Mesenchymal stem cell (in vitro differentiated cells and primary cell): ENCODE measurements around the gene CABYR.

ENCODE experiments used
- DNase-seq: peaks from one replicate; pipeline ENCODE4 v3.0.0-alpha.2; 2013
- H2AFZ ChIP-seq: one replicate; pipeline ENCODE4 v1.6.1; 2013; ENCODE audit warnings: low read depth, mild to moderate bottlenecking, control low read depth, inconsistent platforms, low read length, moderate library complexity
- H2AK5ac ChIP-seq: 2 replicates; pipeline ENCODE4 v1.6.1; 2013; ENCODE audit warnings: low read length, moderate library complexity, mild to moderate bottlenecking, inconsistent platforms; ENCODE audit not compliant: severe bottlenecking
- H2BK120ac ChIP-seq: one replicate; pipeline ENCODE4 v1.6.1; 2013; ENCODE audit warnings: low read depth, mild to moderate bottlenecking, inconsistent platforms, low read length, moderate library complexity
- H2BK12ac ChIP-seq, 2 experiments: one replicate each; pipeline ENCODE4 v1.6.1; 2013; ENCODE audit warnings: inconsistent platforms in 2 of 2, low read length in 2 of 2, mild to moderate bottlenecking in 2 of 2, moderate library complexity in 2 of 2, control low read depth in 1 of 2
- H2BK15ac ChIP-seq: one replicate; pipeline ENCODE4 v1.6.1; 2013; ENCODE audit warnings: mild to moderate bottlenecking, low read depth, inconsistent platforms; ENCODE audit not compliant: poor library complexity, severe bottlenecking
- H2BK5ac ChIP-seq: 2 replicates; pipeline ENCODE4 v1.6.1; 2013; ENCODE audit warnings: low read depth, mild to moderate bottlenecking, low read length, control low read depth, inconsistent platforms; ENCODE audit not compliant: poor library complexity, severe bottlenecking
- H3K14ac ChIP-seq, 2 experiments: one replicate each; pipeline ENCODE4 v1.6.1; 2013; ENCODE audit warnings: inconsistent platforms in 2 of 2, low read length in 2 of 2, control low read depth in 1 of 2, mild to moderate bottlenecking in 1 of 2, moderate library complexity in 1 of 2
- H3K18ac ChIP-seq, 2 experiments: one replicate each; pipeline ENCODE4 v1.6.1; 2013; ENCODE audit warnings: inconsistent platforms in 2 of 2, low read length in 2 of 2, control low read depth in 1 of 2, low read depth in 1 of 2, mild to moderate bottlenecking in 1 of 2
- H3K23ac ChIP-seq, 2 experiments: one replicate each; pipeline ENCODE4 v1.6.1; 2013; ENCODE audit warnings: inconsistent platforms in 2 of 2, low read length in 2 of 2, mild to moderate bottlenecking in 2 of 2, moderate library complexity in 2 of 2, control low read depth in 1 of 2
- H3K27ac ChIP-seq: 2 replicates; pipeline ENCODE4 v1.5.1; 2013; ENCODE audit warnings: mild to moderate bottlenecking, moderate library complexity, low read length, control low read depth, inconsistent platforms; ENCODE audit not compliant: poor library complexity, severe bottlenecking
- H3K27me3 ChIP-seq, 2 experiments: 2 replicates each; pipeline versions ENCODE4 v1.6.1 to v1.7.0; 2013; ENCODE audit warnings: low read length in 2 of 2, mild to moderate bottlenecking in 2 of 2, moderate library complexity in 2 of 2, control low read depth in 1 of 2, inconsistent platforms in 1 of 2; ENCODE audit not compliant: control insufficient read depth in 1 of 2, insufficient read depth in 1 of 2
- H3K36me3 ChIP-seq, 2 experiments: 2 replicates each; pipeline versions ENCODE4 v1.6.1 to v1.7.0; 2013; ENCODE audit warnings: low read length in 2 of 2, control low read depth in 1 of 2, inconsistent platforms in 1 of 2, low read depth in 1 of 2, mild to moderate bottlenecking in 1 of 2; ENCODE audit not compliant: insufficient read depth in 2 of 2, control insufficient read depth in 1 of 2
- H3K4ac ChIP-seq, 2 experiments: one replicate each; pipeline ENCODE4 v1.6.1; 2013; ENCODE audit warnings: inconsistent platforms in 2 of 2, low read length in 2 of 2, mild to moderate bottlenecking in 2 of 2, moderate library complexity in 2 of 2, control low read depth in 1 of 2, low read depth in 1 of 2
- H3K4me1 ChIP-seq: 2 replicates; pipeline ENCODE4 v1.6.1; 2013; ENCODE audit warnings: low read depth, low read length, control low read depth; ENCODE audit not compliant: control insufficient read depth, insufficient read depth
- H3K4me2 ChIP-seq: 2 replicates; pipeline ENCODE4 v1.6.1; 2013; ENCODE audit warnings: low read length, mild to moderate bottlenecking, inconsistent platforms; ENCODE audit not compliant: poor library complexity, severe bottlenecking
- H3K4me3 ChIP-seq, 2 experiments: 2 replicates each; pipeline versions ENCODE4 v1.5.1 to v1.7.0; 2013; ENCODE audit warnings: low read length in 2 of 2, mild to moderate bottlenecking in 2 of 2, control low read depth in 1 of 2, low read depth in 1 of 2; ENCODE audit not compliant: insufficient read depth in 1 of 2
- H3K79me1 ChIP-seq: replicated peaks from 2 replicates; pipeline ENCODE4 v1.6.1; 2013; ENCODE audit warnings: mild to moderate bottlenecking, control low read depth, low read length, inconsistent platforms; ENCODE audit not compliant: poor library complexity, severe bottlenecking
- H3K9ac ChIP-seq: 2 replicates; pipeline ENCODE4 v1.7.0; 2013; ENCODE audit warnings: mild to moderate bottlenecking, low read length, moderate library complexity
- H3K9me3 ChIP-seq: 2 replicates; pipeline ENCODE4 v1.7.0; 2013; ENCODE audit warnings: mild to moderate bottlenecking, low read length; ENCODE audit not compliant: control insufficient read depth
- H4K8ac ChIP-seq: one replicate; pipeline ENCODE4 v1.6.1; 2013; ENCODE audit warnings: inconsistent platforms, mild to moderate bottlenecking, low read length, moderate library complexity
- H4K91ac ChIP-seq: one replicate; pipeline ENCODE4 v1.6.1; 2013; ENCODE audit warnings: mild to moderate bottlenecking, low read length, inconsistent platforms
- WGBS: methylation state at CpG from one replicate; pipeline ENCODE4 v1.1.7; 2013; ENCODE audit warnings: mixed read lengths; 5-methylcytosine and 5-hydroxymethylcytosine counted together

The CABYR gene

GRCh38 chr18:24201699-24202687 is 63.1 kb downstream of the CABYR start:
- Histone ChIP-seq H2AK5ac (no peak overlapping the region), H3K27ac (no peak overlapping the region), H2BK12ac (no peak overlapping the region), H3K4ac (no peak overlapping the region), H2BK120ac (no peak overlapping the region), H3K4me2 (no peak overlapping the region), H2BK5ac (no peak overlapping the region), H3K27me3 (no peaks in the 10 kb centered on the region), H4K8ac (no peak overlapping the region), H3K9ac (no peak overlapping the region), H4K91ac (no peak overlapping the region), H2AFZ (no peak overlapping the region), H3K23ac (no peak overlapping the region), H3K9me3 (no peaks in the 10 kb centered on the region), H3K18ac (no peak overlapping the region), H3K4me1 (peaks cover 5% of the 10 kb centered on the region), H3K79me1 (peaks cover 7% of the 10 kb centered on the region), H2BK15ac (no peak overlapping the region), H3K14ac (no peak overlapping the region), H3K36me3 (peaks cover 0 to 3% of the 10 kb centered on the region in 2 experiments), H3K4me3 (no peak overlapping the region)
- DNase-seq: no peak
- 92% methylated on average over 7 of the region's 8 CpGs for WGBS

- Histone ChIP-seq H2BK15ac (no peak overlapping the region), H3K9me3 (no peaks in the 10 kb centered on the region), H2AK5ac (no peak overlapping the region), H2AFZ (no peak overlapping the region), H3K4me2 (no peak overlapping the region), H3K36me3 (peaks cover 0 to 6% of the 10 kb centered on the region in 2 experiments), H3K4me3 (no peak overlapping the region), H2BK120ac (no peak overlapping the region), H3K27ac (no peak overlapping the region), H3K27me3 (no peaks in the 10 kb centered on the region), H3K9ac (no peak overlapping the region), H4K8ac (no peak overlapping the region), H2BK5ac (no peak overlapping the region), H3K23ac (no peak overlapping the region), H3K4ac (no peak overlapping the region), H2BK12ac (no peak overlapping the region), H3K18ac (no peak overlapping the region), H3K14ac (no peak overlapping the region), H4K91ac (no peak overlapping the region), H3K79me1 (peaks cover 2% of the 10 kb centered on the region), H3K4me1 (no peaks in the 10 kb centered on the region)
- 100% methylated on average over 2 of the region's 3 CpGs for WGBS
- no peak for DNase-seq
These were observed 66.0 kb downstream of the CABYR start for GRCh38 chr18:24204904-24205303.

- no peak overlapping the region for H4K91ac ChIP-seq
- no peak overlapping the region for H2AK5ac ChIP-seq
- no peaks in the 10 kb centered on the region for H3K9me3 ChIP-seq
- no peak overlapping the region for H3K27ac ChIP-seq
- WGBS: no CpG with 5 or more reads among the region's 2 CpGs
- H2AFZ ChIP-seq: no peak overlapping the region
- no peak overlapping the region for H3K4me3 ChIP-seq
- H2BK5ac ChIP-seq: no peak overlapping the region
- no peak overlapping the region for H3K14ac ChIP-seq
- H4K8ac ChIP-seq: no peak overlapping the region
- no peaks in the 10 kb centered on the region for H3K27me3 ChIP-seq
- no peak overlapping the region for H3K18ac ChIP-seq
- no peak overlapping the region for H3K9ac ChIP-seq
- no peak overlapping the region for H2BK12ac ChIP-seq
- H3K79me1 ChIP-seq: no peaks in the 10 kb centered on the region
- H3K23ac ChIP-seq: no peak overlapping the region
- DNase-seq: no peak
- H3K36me3 ChIP-seq: peaks cover 0 to 6% of the 10 kb centered on the region in 2 experiments
- H2BK15ac ChIP-seq: no peak overlapping the region
- peaks cover 2% of the 10 kb centered on the region for H3K4me1 ChIP-seq
- H3K4ac ChIP-seq: no peak overlapping the region
- H2BK120ac ChIP-seq: no peak overlapping the region
- no peak overlapping the region for H3K4me2 ChIP-seq
These were observed 69.6 kb downstream of the CABYR start for GRCh38 chr18:24208270-24209035.

GRCh38 chr18:24209558-24209957 is 70.7 kb downstream of the CABYR start:
- H3K36me3 ChIP-seq: peaks cover 0 to 6% of the 10 kb centered on the region in 2 experiments
- WGBS: 77% methylated on average over 6 of the region's 6 CpGs
- H3K9me3 ChIP-seq: no peaks in the 10 kb centered on the region
- no peak overlapping the region for H2BK12ac ChIP-seq
- DNase-seq: no peak
- H2BK5ac ChIP-seq: no peak overlapping the region
- H3K27ac ChIP-seq: no peak overlapping the region
- no peak overlapping the region for H2AFZ ChIP-seq
- no peak overlapping the region for H3K4me2 ChIP-seq
- H2AK5ac ChIP-seq: no peak overlapping the region
- no peak overlapping the region for H3K4ac ChIP-seq
- H3K9ac ChIP-seq: no peak overlapping the region
- H4K8ac ChIP-seq: no peak overlapping the region
- no peaks in the 10 kb centered on the region for H3K79me1 ChIP-seq
- H3K4me3 ChIP-seq: no peak overlapping the region
- H3K18ac ChIP-seq: no peak overlapping the region
- H3K23ac ChIP-seq: no peak overlapping the region
- peaks cover 2% of the 10 kb centered on the region for H3K4me1 ChIP-seq
- H3K27me3 ChIP-seq: no peaks in the 10 kb centered on the region
- H2BK120ac ChIP-seq: no peak overlapping the region
- H3K14ac ChIP-seq: no peak overlapping the region
- H4K91ac ChIP-seq: no peak overlapping the region
- H2BK15ac ChIP-seq: no peak overlapping the region
